Measurements from ENCODE around the gene SLC4A3. TPM values are rescaled to one million over a fixed set of nuclear protein-coding genes. Genes with fewer than 3 reads are reported as not detected.

Gene SLC4A3
- total and polyA plus RNA-seq, 2 of the 8 experiments (the other 6 are each of a cell fraction or from before 2014, with no cell fraction given) = 4.8 to 7.4 TPM

DNA sequence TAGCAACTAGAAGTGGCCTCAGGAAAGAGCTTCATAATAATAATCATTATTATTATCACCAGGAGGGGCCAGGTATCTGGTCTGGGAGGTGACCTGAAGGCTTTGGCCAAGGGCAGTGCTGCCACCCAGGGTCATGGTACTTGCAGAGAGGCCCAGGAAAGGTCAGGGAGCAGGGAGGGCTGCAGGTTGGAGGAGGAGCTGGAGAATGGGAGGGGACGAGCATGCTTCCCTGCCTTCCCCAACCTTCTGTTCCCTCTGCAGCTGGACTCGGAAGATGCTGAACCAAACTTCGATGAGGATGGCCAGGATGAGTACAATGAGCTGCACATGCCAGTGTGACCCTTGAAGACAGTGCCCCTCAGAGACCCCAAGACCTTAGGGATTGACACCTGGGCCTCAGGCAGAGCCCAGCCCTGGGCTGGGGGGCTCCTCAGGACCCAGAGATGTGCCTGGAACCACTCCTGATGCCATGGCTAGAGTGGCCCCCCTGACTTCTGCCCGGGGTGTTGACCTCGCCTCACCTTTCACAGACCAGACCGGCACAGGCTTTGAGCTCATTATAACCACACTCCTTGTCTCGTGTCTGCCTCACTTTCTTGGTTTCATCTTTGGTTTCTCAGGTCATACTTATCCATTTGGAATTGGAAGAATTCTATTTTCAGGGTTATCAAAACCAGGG, 14.1 kb downstream of the SLC4A3 start:
- no peak overlapping the region for H2BK5ac ChIP-seq (ENCODE audit: low read depth, low read length)
- H2BK15ac ChIP-seq (ENCODE audit: low read length) = no peak overlapping the region
- no peak overlapping the region for H4K8ac ChIP-seq (ENCODE audit: extremely low read depth, insufficient read depth, low read length)
- H2BK120ac ChIP-seq (replicated peaks; ENCODE audit: low read depth, low read length) = no peak overlapping the region
- H3K9me3 ChIP-seq (ENCODE audit: insufficient read depth in 2 of 2, low read depth in 1 of 2, low read length in 1 of 2) = no peaks in the 10 kb centered on the region
- H3K27me3 ChIP-seq (replicated peaks in 1 of 4; ENCODE audit: control insufficient read depth in 3 of 4, extremely low read depth in 1 of 4, insufficient read depth in 3 of 4, low read length in 3 of 4) = peaks cover 0 to 6% (median 3%) of the 10 kb centered on the region in 4 experiments; a peak in 5 of 7 replicates
- H4K91ac ChIP-seq (replicated peaks; ENCODE audit: insufficient read length, low read length) = no peak overlapping the region
- no peak overlapping the region for H3K14ac ChIP-seq (ENCODE audit: insufficient read length)
- ChIA-PET CTCF (ENCODE audit: partially characterized antibody) (interaction anchor here (0.7 to 22.0 kb wide), 47 partner anchors 10 to 1217 kb away, joined by 3 to 356 read pairs (median 4); partner anchors contain the start of genes CHPF and TMEM198), POLR2A (ENCODE audit: partially characterized antibody) (interaction anchor here (1.2 to 3.1 kb wide), 6 partner anchors 8 to 79 kb away, joined by 3 to 11 read pairs (median 4); no protein-coding TSS in a partner anchor)
- H3K36me3 ChIP-seq (ENCODE audit: control insufficient read depth in 2 of 4, insufficient read depth in 4 of 4, low read length in 3 of 4) = no peaks in the 10 kb centered on the region
- peaks cover 0 to 4% of the 10 kb centered on the region in 2 experiments for H4K20me1 ChIP-seq (replicated peaks in 1 of 2; ENCODE audit: control insufficient read depth in 1 of 2, insufficient read depth in 2 of 2, low read length in 2 of 2)
- H3K9ac ChIP-seq (replicated peaks in 1 of 4; ENCODE audit: extremely low read depth in 1 of 4, low read depth in 3 of 4, low read length in 3 of 4) = no peak overlapping the region
- no peak overlapping the region for H2AFZ ChIP-seq (ENCODE audit: low read length)
- no peak for DNase-seq (ENCODE audit: low read depth in 1 of 2, low spot score in 2 of 2)
- TF ChIP-seq ZNF274 (IDR thresholded peaks at IDR 0.05; ENCODE audit: borderline replicate concordance, extremely low read depth, low read length) (no peak), POLR2AphosphoS5 (IDR thresholded peaks at IDR 0.05; ENCODE audit: low read depth, low read length) (no peak)
- peak overlapping the region; percentile 33; the same call in 1 of the 2 replicates for H2BK12ac ChIP-seq (ENCODE audit: low read depth, low read length)
- H3K79me1 ChIP-seq (ENCODE audit: low read depth, low read length) = no peaks in the 10 kb centered on the region
- peaks cover 4% of the 10 kb centered on the region; the same call in 1 of the 2 replicates for H3K23me2 ChIP-seq (ENCODE audit: low read depth, low read length)
- H4K5ac ChIP-seq (ENCODE audit: insufficient read length, low read depth, low read length) = no peak overlapping the region
- 95% methylated on average over 7 of the region's 7 CpGs; no CpG with 5 or more reads in 1 of the 2 experiments for whole genome bisulfite sequencing, 2 experiments (ENCODE audit: extremely low coverage in 1 of 2, insufficient coverage in 1 of 2, insufficient read length in 1 of 2, insufficient replicate concordance in 2 of 2, low coverage in 1 of 2, low lambda C conversion rate in 2 of 2, missing lambda C conversion rate in 1 of 2)
- FAIRE-seq = no peak
- H3K23ac ChIP-seq (ENCODE audit: insufficient read length) = no peak overlapping the region
- no peak overlapping the region for H3K4ac ChIP-seq (replicated peaks; ENCODE audit: insufficient read length, low read depth, low read length)
- no peak overlapping the region for H3K4me2 ChIP-seq (ENCODE audit: insufficient read depth in 1 of 2, low read depth in 2 of 2, low read length in 2 of 2)
- H3K18ac ChIP-seq (ENCODE audit: extremely low read depth, low read length) = no peak overlapping the region
- H2AK5ac ChIP-seq (ENCODE audit: low read depth, low read length) = no peak overlapping the region
- peaks cover 0 to 6% (median 2%) of the 10 kb centered on the region in 4 experiments; a peak in 5 of 7 replicates for H3K4me1 ChIP-seq (replicated peaks in 1 of 4; ENCODE audit: control insufficient read depth in 3 of 4, insufficient read depth in 4 of 4, low read length in 3 of 4)
- no peaks in the 10 kb centered on the region for H3K79me2 ChIP-seq (ENCODE audit: control insufficient read depth in 1 of 2, insufficient read depth in 2 of 2, low read length in 2 of 2)
- H3K4me3 ChIP-seq (ENCODE audit: extremely low read depth in 1 of 4, insufficient read depth in 2 of 4, low read depth in 3 of 4, low read length in 4 of 4) = no peak overlapping the region
- no peak overlapping the region for H2BK20ac ChIP-seq (ENCODE audit: low read length)
- no peak overlapping the region for H3K56ac ChIP-seq (replicated peaks; ENCODE audit: insufficient read length, low read depth, low read length)
- H3K27ac ChIP-seq (ENCODE audit: low read depth, low read length) = no peak overlapping the region
